Uterus (tissue), 4 donors: ENCODE results near the gene CFAP74. TPM values are rescaled to one million over a fixed set of nuclear protein-coding genes. Genes with fewer than 3 reads are reported as not detected.

Experiments
- DNase-seq, 2 donors: peaks; one replicate each; pipeline ENCODE4 v3.0.0-alpha.2; 2019 to 2020
- H3K27ac ChIP-seq, 2 donors: fragments of 200-600 bp; sonication (generic); 1 replicate in 1 of 2; 2 replicates in 1 of 2; pipeline ENCODE4 v1.5.1; 2016 to 2018
- H3K27me3 ChIP-seq, 2 donors: fragments of 200-600 bp; sonication (generic); one replicate each; pipeline ENCODE4 v1.5.1; 2018 to 2019; ENCODE audit warnings: control low read depth in 1 of 2
- H3K36me3 ChIP-seq, 2 donors: fragments of 200-600 bp; sonication (generic); one replicate each; pipeline ENCODE4 v1.5.1; 2019; ENCODE audit warnings: control low read depth in 1 of 2
- H3K4me1 ChIP-seq, 2 donors: fragments of 200-600 bp; sonication (generic); one replicate each; pipeline ENCODE4 v1.5.1; 2018 to 2019; ENCODE audit warnings: control low read depth in 1 of 2
- H3K4me3 ChIP-seq, 2 donors: fragments of 200-600 bp; sonication (generic); 1 replicate in 1 of 2; 2 replicates in 1 of 2; pipeline ENCODE4 v1.5.1; 2018 to 2019; ENCODE audit warnings: mild to moderate bottlenecking in 1 of 2
- H3K9me3 ChIP-seq, 2 donors: fragments of 200-600 bp; sonication (generic); one replicate each; pipeline ENCODE4 v1.5.1; 2019; ENCODE audit warnings: control low read depth in 1 of 2
- POLR2A ChIP-seq, 2 donors: fragments of 450-650 bp; IDR thresholded peaks; one replicate each; pipeline ENCODE4 v1.6.1; 2016; ENCODE audit warnings: antibody characterized with exemption in 2 of 2, mild to moderate bottlenecking in 1 of 2, moderate library complexity in 1 of 2
- intact Hi-C: fragments of 100-400 bp; cut with DNase I; formaldehyde crosslinking; loops from one replicate; pipeline ENCODE4 v1.15.1; 2023; ENCODE audit warnings: low total_unique reads
- total RNA-seq, 4 donors: library from RNA; depleted of rRNA in 3 of 4; stranded (reverse); fragments of >200 nt in 3 of 4; gene quantifications; one replicate each; pipeline versions ENCODE4 v1.1.0 to v1.2.4, GENCODE V29; 2014 to 2023
- TF ChIP-seq, protein P1 (sequence below), 4 experiments: fragments of 200-600 bp in 2 of 4; fragments of 450-650 bp in 2 of 4; sonication (generic) in 2 of 4; IDR thresholded peaks; one replicate each; pipeline ENCODE4 v1.5.1; 2016 to 2019; ENCODE audit warnings: antibody characterized with exemption in 4 of 4, mild to moderate bottlenecking in 2 of 4, moderate library complexity in 1 of 4
- donor health status: DM: yes; HTN: yes; CAD: no.

The CFAP74 gene
- total RNA-seq, 4 donors from 2014 or later: 0.64 to 1.0 TPM; not detected in 2

DNA sequence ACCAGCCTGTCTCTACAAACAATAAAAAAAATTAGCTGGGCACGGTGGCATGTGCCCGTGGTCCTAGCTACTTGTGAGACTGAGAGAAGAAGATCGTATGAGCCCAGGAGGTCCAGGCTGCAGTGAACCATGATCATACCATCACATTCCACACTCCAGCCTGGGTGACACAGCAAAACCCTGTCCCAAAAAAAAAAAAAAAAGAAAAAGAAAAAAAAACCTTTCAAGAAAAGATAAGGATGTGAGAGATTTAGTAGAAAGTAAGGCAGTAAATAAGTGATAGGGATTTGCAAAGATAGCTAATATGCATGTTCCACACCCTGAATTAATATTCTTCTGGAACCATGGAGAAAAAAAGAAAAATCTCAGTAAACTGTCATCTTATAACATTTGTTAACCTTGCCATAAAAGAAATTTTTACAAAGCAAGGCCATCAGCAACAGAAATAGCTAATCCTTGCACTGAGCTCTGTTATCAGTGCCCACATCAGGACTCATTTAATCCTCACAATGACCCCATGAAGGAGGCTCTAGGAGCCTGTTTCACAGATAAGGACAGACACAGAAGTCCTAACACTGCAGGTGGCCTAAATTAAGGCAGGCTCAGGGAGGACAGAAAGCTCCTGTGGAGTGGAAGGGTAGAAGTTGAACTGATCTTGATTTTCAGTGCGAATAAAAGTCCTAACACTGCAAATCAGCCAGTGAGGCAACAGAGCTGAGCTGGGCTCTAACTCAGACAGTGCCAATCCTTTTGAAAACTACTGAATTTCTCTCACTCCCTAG is 120.3 kb downstream of the CFAP74 start:
- Histone ChIP-seq H3K9me3 (no peaks in the 10 kb centered on the region), H3K27ac (no peak overlapping the region), H3K4me1 (peaks cover 5 to 10% of the 10 kb centered on the region in 2 donors), H3K36me3 (no peaks in the 10 kb centered on the region), H3K27me3 (no peaks in the 10 kb centered on the region), H3K4me3 (no peak overlapping the region)
- TF ChIP-seq, protein P1, sequence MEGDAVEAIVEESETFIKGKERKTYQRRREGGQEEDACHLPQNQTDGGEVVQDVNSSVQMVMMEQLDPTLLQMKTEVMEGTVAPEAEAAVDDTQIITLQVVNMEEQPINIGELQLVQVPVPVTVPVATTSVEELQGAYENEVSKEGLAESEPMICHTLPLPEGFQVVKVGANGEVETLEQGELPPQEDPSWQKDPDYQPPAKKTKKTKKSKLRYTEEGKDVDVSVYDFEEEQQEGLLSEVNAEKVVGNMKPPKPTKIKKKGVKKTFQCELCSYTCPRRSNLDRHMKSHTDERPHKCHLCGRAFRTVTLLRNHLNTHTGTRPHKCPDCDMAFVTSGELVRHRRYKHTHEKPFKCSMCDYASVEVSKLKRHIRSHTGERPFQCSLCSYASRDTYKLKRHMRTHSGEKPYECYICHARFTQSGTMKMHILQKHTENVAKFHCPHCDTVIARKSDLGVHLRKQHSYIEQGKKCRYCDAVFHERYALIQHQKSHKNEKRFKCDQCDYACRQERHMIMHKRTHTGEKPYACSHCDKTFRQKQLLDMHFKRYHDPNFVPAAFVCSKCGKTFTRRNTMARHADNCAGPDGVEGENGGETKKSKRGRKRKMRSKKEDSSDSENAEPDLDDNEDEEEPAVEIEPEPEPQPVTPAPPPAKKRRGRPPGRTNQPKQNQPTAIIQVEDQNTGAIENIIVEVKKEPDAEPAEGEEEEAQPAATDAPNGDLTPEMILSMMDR (IDR thresholded peaks at IDR 0.05): no peak
- no peak for TF ChIP-seq POLR2A (IDR thresholded peaks at IDR 0.05)
- DNase-seq: no peak
- intact Hi-C loops: no loop called here

DNA sequence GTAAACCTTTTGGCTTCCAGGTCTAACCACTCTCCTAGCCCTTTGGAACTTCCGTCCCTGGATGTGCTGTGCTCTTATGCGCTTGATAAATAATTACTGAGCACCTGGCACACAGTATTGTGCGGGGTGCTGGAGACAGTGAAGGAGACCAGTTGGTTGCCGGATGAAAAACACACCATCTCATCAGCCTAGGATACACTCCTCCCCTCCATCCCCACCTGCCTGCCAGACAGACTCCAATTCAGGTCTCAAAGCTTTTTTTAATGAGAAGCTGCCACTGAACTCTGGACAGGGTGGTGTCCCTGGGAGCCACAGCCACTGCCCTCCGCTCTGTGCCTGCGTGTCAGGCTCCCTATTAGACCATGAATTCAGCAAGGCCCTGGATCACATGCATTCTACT is 121.9 kb downstream of the CFAP74 start:
- Histone ChIP-seq H3K27ac (no peak overlapping the region), H3K4me3 (no peak overlapping the region), H3K4me1 (peaks cover 0 to 10% of the 10 kb centered on the region in 2 donors), H3K27me3 (no peaks in the 10 kb centered on the region), H3K36me3 (no peaks in the 10 kb centered on the region), H3K9me3 (no peaks in the 10 kb centered on the region)
- TF ChIP-seq, protein P1 (IDR thresholded peaks at IDR 0.05): no peak
- no peak for TF ChIP-seq POLR2A (IDR thresholded peaks at IDR 0.05)
- intact Hi-C loops: no loop called here
- no peak for DNase-seq

DNA sequence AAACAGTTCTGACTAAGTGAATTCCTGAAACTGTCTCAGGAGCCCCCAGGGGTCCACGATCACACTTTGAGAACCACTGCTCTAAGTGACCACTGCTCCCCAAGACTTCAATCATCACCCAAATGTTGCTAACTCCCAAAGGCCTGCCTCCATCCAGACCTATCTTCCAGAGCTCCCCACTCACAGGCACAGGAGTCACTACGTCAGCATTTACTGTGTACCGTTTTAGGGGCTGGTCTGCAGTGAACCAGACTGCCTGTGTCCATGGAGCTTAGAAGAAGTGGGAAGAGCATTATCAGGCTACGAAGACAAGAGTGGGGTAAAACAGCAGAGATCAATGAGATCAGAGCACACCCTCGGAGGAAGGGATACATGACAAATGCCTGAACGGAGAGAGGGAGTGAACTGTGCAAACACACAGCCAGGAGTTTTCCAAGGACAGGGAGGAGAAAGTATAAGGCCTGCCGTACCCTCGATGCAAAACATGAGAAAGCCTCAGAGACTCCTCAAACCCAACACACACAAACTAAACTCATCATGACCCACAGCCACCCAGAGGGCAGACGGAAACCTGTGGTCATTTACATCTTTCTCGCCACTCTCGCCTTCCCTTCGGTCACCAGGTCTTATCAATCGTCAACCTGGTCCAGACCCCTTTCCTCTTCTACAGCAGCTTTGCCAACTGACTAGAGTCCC is 122.8 kb downstream of the CFAP74 start:
- no peak overlapping the region for H3K4me3 ChIP-seq
- TF ChIP-seq, protein P1 (IDR thresholded peaks at IDR 0.05): no peak
- no peak for TF ChIP-seq POLR2A (IDR thresholded peaks at IDR 0.05)
- no peak overlapping the region for H3K27ac ChIP-seq

DNA sequence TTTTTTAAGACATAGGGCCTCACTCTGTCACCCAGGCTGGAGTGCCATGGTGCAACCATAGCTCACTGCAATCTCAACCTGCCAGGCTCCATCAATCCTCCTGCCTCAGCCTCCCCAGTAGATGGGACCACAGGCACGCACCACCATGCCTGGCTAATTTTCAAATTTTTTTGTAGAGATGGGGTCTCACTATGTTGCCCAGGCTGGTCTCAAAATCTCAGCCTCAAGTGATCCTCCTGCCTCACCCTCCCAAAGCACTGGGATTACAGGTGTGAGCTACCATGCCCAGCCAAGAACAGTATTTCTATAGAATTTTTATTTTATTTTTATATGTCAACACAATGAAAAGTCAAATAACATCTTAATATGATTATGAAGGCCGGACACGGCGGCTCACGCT is 123.6 kb downstream of the CFAP74 start:
- H3K4me1 ChIP-seq: peaks cover 0 to 10% of the 10 kb centered on the region in 2 donors
- no peaks in the 10 kb centered on the region for H3K9me3 ChIP-seq
- H3K36me3 ChIP-seq: no peaks in the 10 kb centered on the region
- H3K27me3 ChIP-seq: no peaks in the 10 kb centered on the region
- no peak for TF ChIP-seq POLR2A (IDR thresholded peaks at IDR 0.05)
- TF ChIP-seq, protein P1 (IDR thresholded peaks at IDR 0.05): no peak
- H3K4me3 ChIP-seq: no peak overlapping the region
- intact Hi-C loops: no loop called here
- no peak for DNase-seq
- H3K27ac ChIP-seq: no peak overlapping the region

More for the DNA sequence above, 122.8 kb downstream of the CFAP74 start:
- DNase-seq: no peak
- intact Hi-C loops: no loop called here
- Histone ChIP-seq H3K36me3 (no peaks in the 10 kb centered on the region), H3K27me3 (no peaks in the 10 kb centered on the region), H3K9me3 (no peaks in the 10 kb centered on the region), H3K4me1 (peaks cover 0 to 10% of the 10 kb centered on the region in 2 donors)

DNA sequence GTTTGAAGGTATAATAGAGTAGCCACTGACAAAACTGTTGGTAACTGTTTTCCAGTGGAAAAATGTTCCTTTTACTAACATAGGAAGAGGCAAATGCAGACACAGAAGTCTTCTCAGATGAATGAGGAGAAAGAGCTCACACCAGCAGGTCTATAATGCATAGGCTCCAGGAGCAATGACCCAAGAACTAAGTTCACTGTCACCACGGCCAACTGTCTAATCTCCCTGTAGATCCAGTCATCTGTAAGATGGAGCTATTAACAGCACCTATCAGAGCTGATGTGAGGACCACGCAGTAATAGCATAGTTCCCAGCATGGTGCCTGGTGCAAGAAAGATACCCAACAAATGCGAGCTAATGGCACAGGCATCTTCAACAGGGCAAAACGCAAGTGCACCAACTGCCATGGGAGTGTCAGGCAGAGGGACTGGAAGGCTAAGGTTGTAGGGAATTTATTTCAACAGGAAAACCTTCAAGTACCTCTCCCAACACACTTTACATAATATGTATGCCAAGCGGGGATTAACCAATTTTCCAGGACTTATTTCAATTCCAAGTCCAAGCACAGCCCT is 125.6 kb downstream of the CFAP74 start:
- no peaks in the 10 kb centered on the region for H3K36me3 ChIP-seq
- H3K9me3 ChIP-seq: no peaks in the 10 kb centered on the region
- TF ChIP-seq, protein P1 (IDR thresholded peaks at IDR 0.05): no peak
- TF ChIP-seq POLR2A (IDR thresholded peaks at IDR 0.05): no peak
- DNase-seq: no peak
- intact Hi-C loops: no loop called here
- peaks cover 0 to 19% of the 10 kb centered on the region in 2 donors for H3K4me1 ChIP-seq
- H3K27me3 ChIP-seq: no peaks in the 10 kb centered on the region
- H3K27ac ChIP-seq: no peak overlapping the region
- H3K4me3 ChIP-seq: no peak overlapping the region
